ENCODE measurements around the gene ZCCHC24.

GRCh38 chr10:79405995-79406515 lies 39.4 kb downstream of the ZCCHC24 start:
- TF ChIP-seq POLR2A (IDR thresholded peaks at IDR 0.05) (no peak), CTCF (IDR thresholded peaks at IDR 0.05) (no peak)
